Adipocyte (in vitro differentiated cells): Measurements from ENCODE around the gene KRT84.

Experiments
- DNase-seq: peaks from one replicate; pipeline ENCODE4 v3.0.0-alpha.2; 2015; ENCODE audit warnings: low read depth
- H3K27me3 ChIP-seq: replicated peaks from 2 replicates; pipeline ENCODE4 v1.7.0; 2013; ENCODE audit warnings: mild to moderate bottlenecking, low read length, moderate library complexity; ENCODE audit not compliant: control insufficient read depth, insufficient read depth
- H3K36me3 ChIP-seq: 2 replicates; pipeline ENCODE4 v1.7.0; 2013; ENCODE audit warnings: low read length, mild to moderate bottlenecking, moderate library complexity; ENCODE audit not compliant: control insufficient read depth, insufficient read depth, severe bottlenecking
- H3K4me1 ChIP-seq: 2 replicates; pipeline ENCODE4 v1.7.0; 2013; ENCODE audit warnings: mild to moderate bottlenecking, low read length, moderate library complexity; ENCODE audit not compliant: control insufficient read depth, insufficient read depth
- H3K4me3 ChIP-seq: 2 replicates; pipeline ENCODE4 v1.7.0; 2013; ENCODE audit warnings: mild to moderate bottlenecking, low read length, moderate library complexity
- H3K9ac ChIP-seq: 2 replicates; pipeline ENCODE4 v1.7.0; 2013; ENCODE audit warnings: mild to moderate bottlenecking, low read length, moderate library complexity
- H3K9me3 ChIP-seq: 2 replicates; pipeline ENCODE4 v1.7.0; 2013; ENCODE audit warnings: mild to moderate bottlenecking, low read length, moderate library complexity; ENCODE audit not compliant: control insufficient read depth

KRT84 gene

DNA sequence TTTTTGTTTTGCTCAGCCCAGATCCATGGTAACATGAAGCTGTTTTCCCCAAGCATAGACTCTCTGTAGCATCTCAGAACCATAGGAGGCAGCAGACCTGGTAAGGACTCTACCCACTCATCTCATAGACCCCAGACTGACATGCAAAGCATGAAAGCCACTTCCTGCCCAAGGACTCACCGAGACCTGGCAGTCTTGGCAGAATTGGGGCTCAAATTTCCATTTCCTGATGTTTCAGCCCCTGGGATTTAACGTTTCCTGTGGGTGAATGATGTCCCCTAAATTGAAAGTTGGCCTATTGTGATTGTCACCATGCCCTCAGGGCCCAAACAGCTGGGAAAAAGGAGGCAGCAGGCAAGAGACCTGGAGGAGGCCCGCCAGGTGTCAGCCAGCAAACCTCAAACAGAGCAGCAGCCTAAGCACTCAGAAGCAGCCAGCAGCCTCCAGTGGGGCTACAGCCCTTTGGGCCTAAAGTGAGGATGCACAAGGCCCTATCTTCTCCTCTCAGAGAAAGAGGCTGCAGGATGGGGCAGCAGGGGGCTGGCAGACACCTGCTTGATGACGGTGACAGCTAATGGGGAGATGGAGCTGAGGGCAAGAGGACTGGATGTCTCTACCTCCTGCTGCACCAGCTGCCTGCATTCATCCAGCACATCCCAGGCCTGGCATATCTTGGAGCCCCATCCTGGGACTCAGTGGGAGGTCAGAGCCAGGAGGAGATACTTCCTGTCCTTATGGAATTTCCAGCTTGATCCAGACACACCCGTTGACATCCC is 26.7 kb downstream of the KRT84 start:
- no peak overlapping the region for H3K9ac ChIP-seq
- no peak for DNase-seq
- H3K4me3 ChIP-seq: no peak overlapping the region
- H3K36me3 ChIP-seq: no peaks in the 10 kb centered on the region
- no peaks in the 10 kb centered on the region for H3K4me1 ChIP-seq
- H3K9me3 ChIP-seq: no peaks in the 10 kb centered on the region
- H3K27me3 ChIP-seq: peaks cover 51% of the 10 kb centered on the region

DNA sequence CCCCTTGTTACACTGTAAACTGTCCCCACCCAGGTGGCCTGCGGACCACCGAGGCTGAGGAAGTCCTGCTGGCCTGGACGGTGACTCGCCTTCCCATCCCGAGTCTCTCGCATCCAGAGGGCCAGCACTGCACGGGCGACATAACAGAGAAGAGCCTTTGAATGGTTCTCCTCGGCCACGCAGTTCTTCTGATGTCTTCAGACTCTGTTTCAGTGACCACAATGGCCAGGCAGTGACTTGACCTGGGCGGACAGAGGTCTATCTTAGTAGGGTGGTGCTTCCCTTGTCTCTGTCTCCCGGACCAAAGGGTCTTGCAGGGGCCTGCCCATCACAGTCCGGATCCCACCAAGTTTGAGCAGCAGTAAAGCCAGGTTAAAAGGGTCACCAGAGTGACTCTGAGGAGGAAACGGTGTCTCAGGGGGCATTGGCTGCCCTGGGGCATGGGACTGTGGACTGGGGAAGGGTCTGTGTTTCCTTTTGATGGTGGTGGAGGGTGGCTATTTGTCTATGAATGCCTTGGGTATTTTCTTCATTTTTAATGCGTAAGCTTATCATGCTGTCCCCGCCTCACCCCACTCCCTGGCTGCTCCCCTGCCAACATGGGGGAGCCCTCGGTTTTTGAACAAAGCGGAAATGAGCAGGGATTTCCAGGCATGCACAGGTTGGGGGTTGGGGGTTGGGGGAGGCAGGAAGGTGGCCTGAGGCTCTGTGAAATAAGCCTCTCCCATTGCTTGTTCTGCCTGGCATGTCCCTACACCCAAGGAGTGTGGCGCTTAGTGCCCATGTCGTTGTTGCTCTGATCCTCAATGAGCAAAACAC is 28.5 kb downstream of the KRT84 start:
- Histone ChIP-seq H3K4me1 (no peaks in the 10 kb centered on the region), H3K27me3 (peaks cover 60% of the 10 kb centered on the region), H3K4me3 (no peak overlapping the region), H3K36me3 (no peaks in the 10 kb centered on the region), H3K9ac (no peak overlapping the region), H3K9me3 (no peaks in the 10 kb centered on the region)
- DNase-seq: no peak

DNA sequence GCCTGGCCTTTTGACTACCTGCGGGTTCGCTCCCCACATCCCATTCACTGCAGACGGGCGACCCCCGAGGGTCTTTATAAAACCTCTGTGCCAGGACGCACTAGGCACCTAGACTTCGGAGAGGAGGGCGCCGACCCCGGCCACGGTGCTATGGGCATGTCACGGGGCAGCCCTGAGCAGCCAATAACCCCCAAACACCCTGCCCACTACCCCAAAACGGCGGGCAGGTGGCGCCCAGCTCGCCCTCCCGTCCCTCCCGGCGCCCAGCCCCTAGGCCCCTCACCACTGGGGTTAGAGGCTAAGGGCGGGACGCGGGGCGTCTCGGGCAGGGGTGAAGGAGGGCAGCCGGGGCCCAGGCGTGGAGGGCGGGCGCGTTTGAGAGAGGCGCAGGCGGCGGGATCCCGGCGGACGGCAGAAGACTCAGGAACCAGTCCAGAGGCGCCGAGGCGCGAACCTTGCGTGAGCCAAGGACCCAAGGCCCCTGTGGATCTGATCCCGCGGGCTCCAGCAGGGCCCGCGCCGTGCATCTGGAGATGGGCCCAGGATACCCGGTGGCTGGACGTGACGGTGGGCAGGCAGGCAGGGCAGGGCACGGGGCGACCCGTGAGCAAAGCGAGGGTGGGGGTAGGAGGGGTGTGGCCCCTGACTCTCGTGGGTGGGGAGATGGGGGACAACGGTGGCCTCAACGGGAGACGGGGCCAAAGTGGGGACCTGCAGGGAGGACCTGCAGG is 29.3 kb downstream of the KRT84 start:
- H3K9me3 ChIP-seq: no peaks in the 10 kb centered on the region
- no peak overlapping the region for H3K4me3 ChIP-seq
- DNase-seq: no peak
- H3K4me1 ChIP-seq: no peaks in the 10 kb centered on the region
- no peak overlapping the region for H3K9ac ChIP-seq
- H3K27me3 ChIP-seq: peaks cover 68% of the 10 kb centered on the region
- H3K36me3 ChIP-seq: no peaks in the 10 kb centered on the region

DNA sequence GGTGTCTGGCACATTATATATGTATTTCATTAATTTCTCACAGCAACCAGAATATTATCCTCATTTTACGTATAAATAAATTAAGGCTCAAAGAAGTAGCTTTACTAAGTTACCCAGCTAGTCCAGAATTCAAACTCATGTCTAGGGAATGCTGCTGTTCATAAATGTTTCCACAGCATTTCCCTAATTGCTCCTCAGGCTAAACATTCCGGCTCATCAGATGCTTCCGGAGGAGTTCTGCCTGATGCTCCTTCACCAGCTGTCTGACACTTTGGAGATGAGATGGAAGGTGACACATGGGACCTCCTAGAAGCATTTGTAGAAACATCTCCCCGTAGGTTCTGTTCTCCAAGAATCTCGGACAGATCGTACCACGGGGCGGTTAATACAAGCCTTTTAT is 30.3 kb downstream of the KRT84 start:
- Histone ChIP-seq H3K4me3 (no peak overlapping the region), H3K27me3 (peaks cover 68% of the 10 kb centered on the region), H3K36me3 (no peaks in the 10 kb centered on the region), H3K9me3 (no peaks in the 10 kb centered on the region), H3K4me1 (no peaks in the 10 kb centered on the region), H3K9ac (no peak overlapping the region)
- DNase-seq: no peak

DNA sequence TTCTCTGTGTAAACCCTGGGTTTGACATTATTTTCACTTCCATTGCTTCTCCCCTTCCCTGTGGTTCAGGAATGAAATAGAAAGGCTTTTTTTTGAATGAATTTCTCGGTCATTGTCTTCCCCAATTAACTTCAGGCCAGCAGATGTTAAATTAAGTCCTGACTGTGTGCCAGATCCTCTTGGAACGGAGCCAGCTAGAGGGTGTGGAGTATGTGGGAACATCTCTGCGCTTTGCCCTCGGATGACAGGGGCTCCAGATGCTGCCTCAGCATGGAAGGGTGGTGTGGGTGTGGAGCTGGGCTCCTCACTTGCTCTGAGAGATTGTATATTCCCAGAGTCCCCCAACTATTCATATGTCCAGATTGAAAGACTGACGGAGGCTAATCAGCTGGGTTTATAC is 31.3 kb downstream of the KRT84 start:
- peak; percentile 22 for DNase-seq
- Histone ChIP-seq H3K9me3 (no peaks in the 10 kb centered on the region), H3K36me3 (no peaks in the 10 kb centered on the region), H3K9ac (no peak overlapping the region), H3K4me1 (no peaks in the 10 kb centered on the region), H3K4me3 (no peak overlapping the region), H3K27me3 (peaks cover 64% of the 10 kb centered on the region)

DNA sequence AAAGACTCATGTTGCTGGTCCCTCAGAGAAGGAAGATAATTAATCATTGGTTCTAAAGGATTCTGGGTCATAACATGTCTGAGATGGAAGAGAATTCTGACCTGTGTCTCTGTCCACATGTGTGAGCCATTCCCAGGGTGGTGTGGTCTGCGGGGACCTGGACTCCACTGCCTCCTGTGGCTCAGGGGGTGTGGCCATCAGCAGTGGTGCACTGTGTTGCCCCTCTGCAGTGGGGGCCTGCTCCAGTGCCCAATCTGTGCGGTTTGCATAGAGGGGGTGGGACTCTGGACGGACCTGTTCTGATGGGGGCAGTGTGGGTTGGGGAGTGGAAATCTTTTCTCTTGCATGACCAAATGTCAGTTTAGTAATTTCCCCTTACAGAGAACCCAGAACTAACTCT is 31.7 kb downstream of the KRT84 start:
- no peak for DNase-seq
- H3K9me3 ChIP-seq: no peaks in the 10 kb centered on the region
- H3K4me1 ChIP-seq: no peaks in the 10 kb centered on the region
- H3K9ac ChIP-seq: no peak overlapping the region
- H3K36me3 ChIP-seq: no peaks in the 10 kb centered on the region
- H3K4me3 ChIP-seq: no peak overlapping the region
- peaks cover 64% of the 10 kb centered on the region for H3K27me3 ChIP-seq

DNA sequence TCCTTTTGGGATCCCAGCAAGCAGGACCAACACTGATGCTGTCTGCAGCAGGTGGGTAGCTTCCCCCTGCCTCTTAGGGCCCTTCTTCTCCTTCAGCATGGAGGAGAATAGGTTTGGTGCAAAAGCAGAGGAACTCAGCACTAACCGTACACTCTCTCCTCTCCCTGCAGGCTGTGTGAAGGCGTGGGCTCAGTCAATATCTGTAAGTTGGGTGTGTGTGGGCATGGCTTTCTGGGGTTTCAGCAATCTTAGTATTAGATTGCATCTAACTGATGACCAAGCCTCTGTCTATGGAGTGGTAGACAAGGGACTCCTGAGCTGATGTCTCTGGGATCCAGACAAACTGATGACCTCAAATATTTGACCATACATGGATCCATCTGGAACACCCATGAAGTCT is 32.5 kb downstream of the KRT84 start:
- Histone ChIP-seq H3K27me3 (peaks cover 64% of the 10 kb centered on the region), H3K9me3 (no peaks in the 10 kb centered on the region), H3K4me1 (no peaks in the 10 kb centered on the region), H3K36me3 (no peaks in the 10 kb centered on the region), H3K9ac (no peak overlapping the region), H3K4me3 (no peak overlapping the region)
- no peak for DNase-seq

DNA sequence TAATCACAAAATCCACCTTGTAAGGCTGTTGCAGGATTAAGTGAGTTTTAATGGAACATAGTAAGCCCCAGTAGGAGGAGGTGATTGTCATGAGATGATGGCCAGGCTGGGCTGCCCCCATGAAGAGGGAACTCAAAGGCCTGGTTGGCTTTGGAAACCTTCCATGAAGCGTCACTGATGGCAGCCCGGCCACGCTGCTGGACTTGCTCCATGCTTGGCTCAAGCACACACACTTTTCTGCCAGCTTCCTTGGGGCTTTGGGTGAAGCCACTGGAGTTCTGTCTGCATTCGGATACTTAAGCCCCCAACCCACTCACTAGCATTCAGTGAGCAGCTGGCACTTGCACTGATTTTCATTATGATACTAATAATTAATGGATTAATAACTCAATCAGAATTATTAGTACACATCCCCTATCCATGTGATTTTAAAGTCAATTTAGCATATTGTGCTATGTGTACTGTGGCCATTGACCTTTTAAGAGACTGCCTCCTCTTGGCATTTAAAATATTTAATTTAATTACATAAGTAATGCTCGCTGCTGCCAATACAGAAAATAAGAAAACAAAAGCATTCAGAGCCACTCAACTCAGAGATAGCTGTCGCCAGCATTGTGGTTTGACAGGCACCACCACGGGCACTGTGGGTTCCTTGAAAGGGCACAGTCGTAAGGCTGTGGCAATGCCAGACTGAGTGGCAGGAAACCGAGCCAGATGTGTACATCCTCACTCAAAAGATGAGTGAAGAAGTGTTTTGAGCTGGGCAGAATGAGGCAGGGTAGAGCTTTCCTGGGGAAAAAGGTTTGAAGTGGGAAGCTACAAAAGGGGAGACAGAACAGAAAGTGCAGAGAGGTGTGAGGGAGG is 34.0 kb downstream of the KRT84 start:
- Histone ChIP-seq H3K9me3 (no peaks in the 10 kb centered on the region), H3K27me3 (peaks cover 66% of the 10 kb centered on the region), H3K9ac (no peak overlapping the region), H3K36me3 (no peaks in the 10 kb centered on the region), H3K4me1 (no peaks in the 10 kb centered on the region), H3K4me3 (no peak overlapping the region)
- DNase-seq: no peak

DNA sequence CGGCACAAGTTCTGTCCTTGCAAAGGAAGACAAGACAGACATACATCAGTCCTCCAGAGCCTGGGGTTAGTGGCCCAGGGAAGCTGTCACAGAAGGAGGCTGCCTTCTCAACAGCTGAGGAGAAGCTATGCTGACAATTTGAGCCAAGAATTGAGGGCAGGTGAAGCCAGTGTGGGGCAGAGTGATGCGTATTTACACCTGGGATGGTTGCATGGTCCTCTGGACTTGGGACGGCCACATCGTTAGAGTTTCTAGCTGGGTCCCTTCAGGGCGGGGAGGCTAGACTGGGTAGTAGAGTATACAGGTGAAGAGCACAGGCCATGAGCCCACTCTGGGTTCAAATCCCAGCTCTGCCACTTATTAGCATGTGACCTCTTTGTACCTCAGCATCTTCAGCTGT is 34.7 kb downstream of the KRT84 start:
- Histone ChIP-seq H3K4me1 (no peaks in the 10 kb centered on the region), H3K9ac (no peak overlapping the region), H3K27me3 (peaks cover 72% of the 10 kb centered on the region), H3K4me3 (no peak overlapping the region), H3K36me3 (no peaks in the 10 kb centered on the region), H3K9me3 (no peaks in the 10 kb centered on the region)
- DNase-seq: no peak

DNA sequence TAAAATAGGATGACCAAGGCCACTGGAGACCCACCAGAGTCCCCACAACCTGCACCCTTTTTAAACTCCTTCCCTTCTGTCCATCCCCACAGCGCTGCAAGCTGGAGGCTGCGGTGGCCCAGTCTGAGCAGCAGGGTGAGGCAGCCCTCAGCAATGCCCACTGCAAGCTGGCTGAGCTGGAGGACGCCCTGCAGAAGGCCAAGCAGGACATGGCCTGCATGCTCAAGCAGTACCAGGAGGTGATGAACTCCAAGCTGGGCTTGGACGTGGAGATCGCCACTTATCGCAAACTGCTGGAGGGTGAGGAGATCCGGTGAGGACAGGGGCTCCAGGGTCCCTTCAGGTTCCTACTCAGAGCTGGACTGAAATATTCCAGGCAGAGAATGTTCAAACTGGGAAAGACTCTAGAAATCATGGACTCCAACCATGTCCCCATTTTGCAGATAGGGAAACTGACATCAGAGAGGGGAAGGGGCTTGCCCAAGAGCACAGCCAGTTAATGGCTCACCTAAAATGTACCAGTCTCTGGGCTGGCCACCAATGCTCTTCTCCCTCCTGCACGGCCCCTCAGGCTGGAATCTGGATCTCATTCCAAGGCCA is 35.3 kb downstream of the KRT84 start:
- Histone ChIP-seq H3K9ac (no peak overlapping the region), H3K4me1 (no peaks in the 10 kb centered on the region), H3K4me3 (no peak overlapping the region), H3K9me3 (no peaks in the 10 kb centered on the region), H3K36me3 (no peaks in the 10 kb centered on the region), H3K27me3 (peaks cover 70% of the 10 kb centered on the region)
- DNase-seq: no peak
